HEK293 (cell line): ENCODE data around the gene TSBP1.

Experiments used
- CTCF ChIA-PET: fragments of 350-600 bp; formaldehyde crosslinking; extraction: SDS; loops from one replicate; lab custom pipeline; 2021; ENCODE audit warnings: antibody characterized with exemption; lab: Yijun Ruan, JAX
- POLR2A ChIA-PET: fragments of 300-600 bp; formaldehyde crosslinking; extraction: SDS; loops from one replicate; lab custom pipeline; 2020; ENCODE audit warnings: antibody characterized with exemption, inconsistent platforms; lab: Yijun Ruan, JAX
- H3K27ac ChIP-seq: fragments of 200-500 bp; sonication (Bioruptor generic); 2 replicates; pipeline ENCODE4 v1.5.1; 2014; ENCODE audit warnings: low read depth, low read length, control low read depth, inconsistent platforms; ENCODE audit errors: extremely low read depth
- H3K36me3 ChIP-seq, 2 experiments: fragments of 200-500 bp in 1 of 2; sonication (Bioruptor generic) in 1 of 2; 1 replicate in 1 of 2; 2 replicates in 1 of 2; pipeline ENCODE4 v1.5.1; 2014 to 2017; ENCODE audit warnings: inconsistent platforms in 2 of 2, low read length in 2 of 2; ENCODE audit not compliant: control insufficient read depth in 2 of 2, insufficient read depth in 1 of 2
- H3K4me1 ChIP-seq: fragments of 200-500 bp; sonication (Bioruptor generic); 2 replicates; pipeline ENCODE4 v1.5.1; 2014; ENCODE audit warnings: mild to moderate bottlenecking, low read length, inconsistent platforms; ENCODE audit not compliant: control insufficient read depth, insufficient read depth
- H3K4me3 ChIP-seq: 2 replicates; pipeline ENCODE4 v1.5.1; 2011; ENCODE audit warnings: low read depth, mild to moderate bottlenecking, control low read depth, low read length, moderate library complexity
- H3K9me3 ChIP-seq: fragments of 200-500 bp; sonication (Bioruptor generic); 2 replicates; pipeline ENCODE4 v1.5.1; 2014; ENCODE audit warnings: low read depth, low read length, inconsistent platforms; ENCODE audit not compliant: control insufficient read depth, insufficient read depth
- BCL11B ChIP-seq: fragments of 450-650 bp; formaldehyde crosslinking; IDR thresholded peaks from 2 replicates; pipeline ENCODE4 v1.5.1; 2016; ENCODE audit warnings: low read depth, missing biosample characterization, missing genetic modification characterization
- GLIS2 ChIP-seq: fragments of 450-650 bp; formaldehyde crosslinking; IDR thresholded peaks from 2 replicates; pipeline ENCODE4 v1.5.1; 2016; ENCODE audit warnings: missing biosample characterization, missing genetic modification characterization
- HOXA7 ChIP-seq: sonication (generic); formaldehyde crosslinking; IDR thresholded peaks from 2 replicates; pipeline ENCODE4 v1.8.1; 2022; ENCODE audit warnings: missing genetic modification reagents, borderline replicate concordance
- HOXC10 ChIP-seq: sonication (generic); formaldehyde crosslinking; IDR thresholded peaks from 2 replicates; pipeline ENCODE4 v1.8.1; 2023; ENCODE audit warnings: mild to moderate bottlenecking, missing genetic modification reagents
- KLF7 ChIP-seq: fragments of 450-650 bp; formaldehyde crosslinking; IDR thresholded peaks from 2 replicates; pipeline ENCODE4 v1.5.1; 2016; ENCODE audit warnings: missing biosample characterization, missing genetic modification characterization, borderline replicate concordance
- MYNN ChIP-seq: fragments of 450-650 bp; formaldehyde crosslinking; IDR thresholded peaks from 2 replicates; pipeline ENCODE4 v1.5.1; 2016; ENCODE audit warnings: missing biosample characterization, missing genetic modification characterization, borderline replicate concordance
- RBAK ChIP-seq: fragments of 450-650 bp; formaldehyde crosslinking; IDR thresholded peaks from 2 replicates; pipeline ENCODE4 v1.5.1; 2016; ENCODE audit warnings: missing biosample characterization, missing genetic modification characterization
- SALL2 ChIP-seq: fragments of 450-650 bp; formaldehyde crosslinking; IDR thresholded peaks from 2 replicates; pipeline ENCODE4 v1.5.0; 2017; ENCODE audit warnings: missing biosample characterization, mild to moderate bottlenecking, missing genetic modification characterization, borderline replicate concordance
- YY1 ChIP-seq: fragments of 450-650 bp; formaldehyde crosslinking; IDR thresholded peaks from 2 replicates; pipeline ENCODE4 v1.5.1; 2018; ENCODE audit warnings: missing biosample characterization, missing genetic modification characterization
- ZBTB17 ChIP-seq: fragments of 450-650 bp; formaldehyde crosslinking; IDR thresholded peaks from 2 replicates; pipeline ENCODE4 v1.5.1; 2016; ENCODE audit warnings: missing biosample characterization, missing genetic modification characterization
- ZBTB20 ChIP-seq: fragments of 450-650 bp; formaldehyde crosslinking; IDR thresholded peaks from 2 replicates; pipeline ENCODE4 v1.5.1; 2016; ENCODE audit warnings: missing biosample characterization, missing genetic modification characterization
- ZFP41 ChIP-seq: fragments of 450-650 bp; formaldehyde crosslinking; IDR thresholded peaks from 2 replicates; pipeline ENCODE4 v1.5.1; 2016; ENCODE audit warnings: missing biosample characterization, missing genetic modification characterization, borderline replicate concordance
- ZIC2 ChIP-seq: fragments of 450-650 bp; formaldehyde crosslinking; IDR thresholded peaks from 2 replicates; pipeline ENCODE4 v1.5.1; 2016; ENCODE audit warnings: missing biosample characterization, missing genetic modification characterization
- ZNF174 ChIP-seq: fragments of 450-650 bp; formaldehyde crosslinking; IDR thresholded peaks from 2 replicates; pipeline ENCODE4 v1.5.0; 2017; ENCODE audit warnings: missing biosample characterization, mild to moderate bottlenecking, missing genetic modification characterization
- ZNF416 ChIP-seq: fragments of 450-650 bp; formaldehyde crosslinking; IDR thresholded peaks from 2 replicates; pipeline ENCODE4 v1.5.1; 2016; ENCODE audit warnings: missing biosample characterization, missing genetic modification characterization
- ZNF521 ChIP-seq: fragments of 450-650 bp; formaldehyde crosslinking; IDR thresholded peaks from 2 replicates; pipeline ENCODE4 v1.5.1; 2017; ENCODE audit warnings: missing biosample characterization, mild to moderate bottlenecking, missing genetic modification characterization
- ZNF529 ChIP-seq: fragments of 450-650 bp; formaldehyde crosslinking; IDR thresholded peaks from 2 replicates; pipeline ENCODE4 v1.5.1; 2017; ENCODE audit warnings: missing genetic modification characterization, missing biosample characterization; ENCODE audit not compliant: insufficient replicate concordance
- ZNF596 ChIP-seq: fragments of 450-650 bp; IDR thresholded peaks from 2 replicates; pipeline ENCODE4 v1.5.0; 2018; ENCODE audit warnings: missing biosample characterization, mild to moderate bottlenecking, missing genetic modification characterization, moderate library complexity
- ZSCAN23 ChIP-seq: fragments of 450-650 bp; formaldehyde crosslinking; IDR thresholded peaks from 2 replicates; pipeline ENCODE4 v1.5.1; 2016; ENCODE audit warnings: missing biosample characterization, missing genetic modification characterization
- TF ChIP-seq, protein P1 (sequence below): fragments of 450-650 bp; formaldehyde crosslinking; IDR thresholded peaks from 2 replicates; pipeline ENCODE4 v1.5.1; 2017; ENCODE audit warnings: missing biosample characterization, missing genetic modification characterization
- TF ChIP-seq, protein P2 (sequence below): fragments of 450-650 bp; formaldehyde crosslinking; optimal IDR thresholded peaks from 2 replicates; pipeline ENCODE3; 2016; ENCODE audit warnings: missing biosample characterization, mild to moderate bottlenecking, missing genetic modification characterization
- TF ChIP-seq, protein P3 (sequence below): fragments of 450-650 bp; formaldehyde crosslinking; IDR thresholded peaks from 2 replicates; pipeline ENCODE4 v1.5.1; 2016; ENCODE audit warnings: missing biosample characterization, missing genetic modification characterization
- TF ChIP-seq, protein P4 (sequence below): fragments of 450-650 bp; formaldehyde crosslinking; IDR thresholded peaks from 2 replicates; pipeline ENCODE4; 2016; ENCODE audit warnings: missing biosample characterization, missing genetic modification characterization
- TF ChIP-seq, protein P5 (sequence below): fragments of 450-650 bp; formaldehyde crosslinking; IDR thresholded peaks from 2 replicates; pipeline ENCODE4 v1.5.1; 2016; ENCODE audit warnings: missing biosample characterization, missing genetic modification characterization
- TF ChIP-seq, protein P6 (sequence below): fragments of 450-650 bp; formaldehyde crosslinking; IDR thresholded peaks from 2 replicates; pipeline ENCODE4 v1.5.1; 2016; ENCODE audit warnings: missing biosample characterization, missing genetic modification characterization

Gene TSBP1

DNA sequence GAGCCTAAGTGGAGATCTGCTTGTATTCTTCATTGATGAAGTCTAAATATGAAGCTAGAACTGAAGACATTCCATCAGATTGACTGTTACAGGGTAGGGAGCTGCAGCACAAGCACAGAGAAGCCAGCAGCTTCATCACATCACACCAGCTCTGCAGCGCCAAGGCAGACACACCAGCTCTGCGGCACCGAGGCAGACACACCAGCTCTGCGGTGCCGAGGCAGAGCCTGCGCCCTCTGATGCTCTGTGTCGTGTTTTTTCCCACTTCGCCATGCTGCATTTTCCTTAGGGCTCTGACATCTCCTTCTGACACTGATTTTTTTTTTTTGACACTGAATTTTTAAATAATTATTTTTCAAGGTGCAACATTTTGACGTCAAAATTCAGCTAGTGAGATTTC, 34.5 kb upstream of the TSBP1 start:
- Histone ChIP-seq H3K4me3 (no peak overlapping the region), H3K4me1 (no peaks in the 10 kb centered on the region), H3K36me3 (no peaks in the 10 kb centered on the region), H3K27ac (no peak overlapping the region), H3K9me3 (no peaks in the 10 kb centered on the region)
- ChIA-PET POLR2A (no interaction called here), CTCF (interaction anchor here (0.6 to 1.8 kb wide), 7 partner anchors 10 to 542 kb away, joined by 3 to 11 read pairs (median 4); no protein-coding TSS in a partner anchor)
- TF ChIP-seq ZNF529 (tag by site-specific recombination) (no peak), MYNN (tag by site-specific recombination) (no peak), ZNF596 (tag by site-specific recombination) (no peak), ZNF416 (tag by site-specific recombination) (no peak), ZBTB17 (tag by site-specific recombination) (no peak), ZFP41 (tag by site-specific recombination) (no peak), ZNF174 (no peak), ZNF521 (no peak), YY1 (no peak), KLF7 (tag by site-specific recombination) (no peak), ZSCAN23 (tag by site-specific recombination) (no peak), ZBTB20 (tag by site-specific recombination) (no peak), GLIS2 (tag by site-specific recombination) (no peak), SALL2 (tag by site-specific recombination) (no peak), ZIC2 (tag by site-specific recombination) (no peak)
- TF ChIP-seq, protein P1, sequence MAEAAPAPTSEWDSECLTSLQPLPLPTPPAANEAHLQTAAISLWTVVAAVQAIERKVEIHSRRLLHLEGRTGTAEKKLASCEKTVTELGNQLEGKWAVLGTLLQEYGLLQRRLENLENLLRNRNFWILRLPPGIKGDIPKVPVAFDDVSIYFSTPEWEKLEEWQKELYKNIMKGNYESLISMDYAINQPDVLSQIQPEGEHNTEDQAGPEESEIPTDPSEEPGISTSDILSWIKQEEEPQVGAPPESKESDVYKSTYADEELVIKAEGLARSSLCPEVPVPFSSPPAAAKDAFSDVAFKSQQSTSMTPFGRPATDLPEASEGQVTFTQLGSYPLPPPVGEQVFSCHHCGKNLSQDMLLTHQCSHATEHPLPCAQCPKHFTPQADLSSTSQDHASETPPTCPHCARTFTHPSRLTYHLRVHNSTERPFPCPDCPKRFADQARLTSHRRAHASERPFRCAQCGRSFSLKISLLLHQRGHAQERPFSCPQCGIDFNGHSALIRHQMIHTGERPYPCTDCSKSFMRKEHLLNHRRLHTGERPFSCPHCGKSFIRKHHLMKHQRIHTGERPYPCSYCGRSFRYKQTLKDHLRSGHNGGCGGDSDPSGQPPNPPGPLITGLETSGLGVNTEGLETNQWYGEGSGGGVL (tag by site-specific recombination), result no peak
- TF ChIP-seq, protein P2, sequence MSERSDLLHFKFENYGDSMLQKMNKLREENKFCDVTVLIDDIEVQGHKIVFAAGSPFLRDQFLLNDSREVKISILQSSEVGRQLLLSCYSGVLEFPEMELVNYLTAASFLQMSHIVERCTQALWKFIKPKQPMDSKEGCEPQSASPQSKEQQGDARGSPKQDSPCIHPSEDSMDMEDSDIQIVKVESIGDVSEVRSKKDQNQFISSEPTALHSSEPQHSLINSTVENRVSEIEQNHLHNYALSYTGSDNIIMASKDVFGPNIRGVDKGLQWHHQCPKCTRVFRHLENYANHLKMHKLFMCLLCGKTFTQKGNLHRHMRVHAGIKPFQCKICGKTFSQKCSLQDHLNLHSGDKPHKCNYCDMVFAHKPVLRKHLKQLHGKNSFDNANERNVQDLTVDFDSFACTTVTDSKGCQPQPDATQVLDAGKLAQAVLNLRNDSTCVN (tag by site-specific recombination), result no peak

DNA sequence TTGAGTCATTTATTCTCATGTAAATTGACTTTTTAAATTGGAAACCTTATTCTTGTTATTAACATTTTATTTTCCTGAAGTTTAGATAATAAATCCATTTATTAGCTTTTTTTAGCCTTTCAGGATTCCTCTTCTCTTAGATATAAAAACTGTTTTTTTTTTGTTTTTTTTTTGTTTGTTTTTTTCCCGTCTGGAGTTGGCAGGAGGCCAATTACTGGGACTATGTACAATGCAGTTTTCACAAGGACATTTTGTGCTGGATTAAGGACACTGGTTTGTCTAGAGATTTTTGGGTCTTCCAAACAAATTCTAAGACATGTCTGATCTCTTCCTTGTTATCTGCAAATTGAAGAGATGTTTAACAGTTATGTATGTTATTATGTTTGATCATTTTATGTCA, 34.0 kb upstream of the TSBP1 start:
- ChIA-PET CTCF (interaction anchor here (0.6 to 2.9 kb wide), 8 partner anchors 8 to 402 kb away, joined by 3 to 27 read pairs (median 6); no protein-coding TSS in a partner anchor), POLR2A (no interaction called here)
- no peak overlapping the region for H3K4me3 ChIP-seq
- H3K36me3 ChIP-seq, result no peaks in the 10 kb centered on the region
- no peaks in the 10 kb centered on the region for H3K9me3 ChIP-seq
- H3K27ac ChIP-seq, result no peak overlapping the region
- H3K4me1 ChIP-seq, result no peaks in the 10 kb centered on the region
- no peak for TF ChIP-seq BCL11B (tag by site-specific recombination)
- TF ChIP-seq, protein P3, sequence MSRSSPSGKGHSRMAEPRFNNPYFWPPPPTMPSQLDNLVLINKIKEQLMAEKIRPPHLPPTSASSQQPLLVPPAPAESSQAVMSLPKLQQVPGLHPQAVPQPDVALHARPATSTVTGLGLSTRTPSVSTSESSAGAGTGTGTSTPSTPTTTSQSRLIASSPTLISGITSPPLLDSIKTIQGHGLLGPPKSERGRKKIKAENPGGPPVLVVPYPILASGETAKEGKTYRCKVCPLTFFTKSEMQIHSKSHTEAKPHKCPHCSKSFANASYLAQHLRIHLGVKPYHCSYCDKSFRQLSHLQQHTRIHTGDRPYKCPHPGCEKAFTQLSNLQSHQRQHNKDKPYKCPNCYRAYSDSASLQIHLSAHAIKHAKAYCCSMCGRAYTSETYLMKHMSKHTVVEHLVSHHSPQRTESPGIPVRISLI, result peak; percentile 69; the same call in 1 of the 2 replicates

DNA sequence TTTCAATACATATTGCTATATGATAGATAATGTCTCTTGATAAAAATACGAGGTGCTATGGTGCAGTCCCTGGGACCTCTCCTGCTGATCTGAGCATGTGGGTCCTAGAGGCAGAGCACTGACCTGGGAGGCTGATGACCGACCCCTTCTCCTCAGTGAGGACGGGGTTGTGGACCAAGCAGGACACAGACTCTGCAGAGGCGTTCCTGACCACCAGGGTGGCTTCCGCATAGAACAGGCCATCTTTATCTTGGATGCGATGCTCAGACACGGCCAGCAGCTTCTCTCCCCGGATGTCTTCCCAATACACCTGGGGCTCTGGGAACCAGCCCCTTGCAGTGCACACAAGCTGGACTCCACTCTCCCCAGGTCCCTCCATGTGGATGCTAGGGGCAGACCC, 31.1 kb upstream of the TSBP1 start:
- no peaks in the 10 kb centered on the region for H3K36me3 ChIP-seq
- H3K4me1 ChIP-seq, result no peaks in the 10 kb centered on the region
- H3K27ac ChIP-seq, result no peak overlapping the region
- no peak overlapping the region for H3K4me3 ChIP-seq
- ChIA-PET CTCF (interaction anchor here (1.0 to 2.9 kb wide), 5 partner anchors 11 to 393 kb away, joined by 3 to 27 read pairs (median 5); no protein-coding TSS in a partner anchor), POLR2A (no interaction called here)
- no peaks in the 10 kb centered on the region for H3K9me3 ChIP-seq
- TF ChIP-seq, protein P4, sequence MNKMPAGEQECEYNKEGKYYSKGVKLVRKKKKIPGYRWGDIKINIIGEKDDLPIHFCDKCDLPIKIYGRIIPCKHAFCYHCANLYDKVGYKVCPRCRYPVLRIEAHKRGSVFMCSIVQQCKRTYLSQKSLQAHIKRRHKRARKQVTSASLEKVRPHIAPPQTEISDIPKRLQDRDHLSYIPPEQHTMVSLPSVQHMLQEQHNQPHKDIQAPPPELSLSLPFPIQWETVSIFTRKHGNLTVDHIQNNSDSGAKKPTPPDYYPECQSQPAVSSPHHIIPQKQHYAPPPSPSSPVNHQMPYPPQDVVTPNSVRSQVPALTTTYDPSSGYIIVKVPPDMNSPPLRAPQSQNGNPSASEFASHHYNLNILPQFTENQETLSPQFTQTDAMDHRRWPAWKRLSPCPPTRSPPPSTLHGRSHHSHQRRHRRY (tag by site-specific recombination), result no peak
- TF ChIP-seq RBAK (tag by site-specific recombination), result no peak
- TF ChIP-seq, protein P5, sequence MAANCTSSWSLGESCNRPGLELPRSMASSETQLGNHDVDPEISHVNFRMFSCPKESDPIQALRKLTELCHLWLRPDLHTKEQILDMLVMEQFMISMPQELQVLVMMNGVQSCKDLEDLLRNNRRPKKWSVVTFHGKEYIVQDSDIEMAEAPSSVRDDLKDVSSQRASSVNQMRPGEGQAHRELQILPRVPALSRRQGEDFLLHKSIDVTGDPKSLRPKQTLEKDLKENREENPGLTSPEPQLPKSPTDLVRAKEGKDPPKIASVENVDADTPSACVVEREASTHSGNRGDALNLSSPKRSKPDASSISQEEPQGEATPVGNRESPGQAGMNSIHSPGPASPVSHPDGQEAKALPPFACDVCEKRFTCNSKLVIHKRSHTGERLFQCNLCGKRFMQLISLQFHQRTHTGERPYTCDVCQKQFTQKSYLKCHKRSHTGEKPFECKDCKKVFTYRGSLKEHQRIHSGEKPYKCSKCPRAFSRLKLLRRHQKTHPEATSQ (tag by site-specific recombination), result no peak
- TF ChIP-seq HOXA7 (CRISPR knock-in tag), result no peak
- TF ChIP-seq HOXC10 (CRISPR knock-in tag), result no peak
- TF ChIP-seq, protein P6, sequence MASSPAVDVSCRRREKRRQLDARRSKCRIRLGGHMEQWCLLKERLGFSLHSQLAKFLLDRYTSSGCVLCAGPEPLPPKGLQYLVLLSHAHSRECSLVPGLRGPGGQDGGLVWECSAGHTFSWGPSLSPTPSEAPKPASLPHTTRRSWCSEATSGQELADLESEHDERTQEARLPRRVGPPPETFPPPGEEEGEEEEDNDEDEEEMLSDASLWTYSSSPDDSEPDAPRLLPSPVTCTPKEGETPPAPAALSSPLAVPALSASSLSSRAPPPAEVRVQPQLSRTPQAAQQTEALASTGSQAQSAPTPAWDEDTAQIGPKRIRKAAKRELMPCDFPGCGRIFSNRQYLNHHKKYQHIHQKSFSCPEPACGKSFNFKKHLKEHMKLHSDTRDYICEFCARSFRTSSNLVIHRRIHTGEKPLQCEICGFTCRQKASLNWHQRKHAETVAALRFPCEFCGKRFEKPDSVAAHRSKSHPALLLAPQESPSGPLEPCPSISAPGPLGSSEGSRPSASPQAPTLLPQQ (tag by site-specific recombination), result no peak
